GM18499 (cell line): ENCODE data around the gene STUM.
"Not testable (repeated sequence)": the region's sequence is repeated elsewhere in the genome, so short reads cannot be mapped to it uniquely, and the experiment has no call there.

Source experiments
- ATAC-seq: cut with Tn5 transposase; IDR thresholded peaks from one replicate; pipeline ENCODE4 v1.9.1; 2021; ENCODE audit warnings: moderate number of reproducible peaks; ENCODE audit not compliant: insufficient read depth, unreplicated experiment

Gene STUM

DNA sequence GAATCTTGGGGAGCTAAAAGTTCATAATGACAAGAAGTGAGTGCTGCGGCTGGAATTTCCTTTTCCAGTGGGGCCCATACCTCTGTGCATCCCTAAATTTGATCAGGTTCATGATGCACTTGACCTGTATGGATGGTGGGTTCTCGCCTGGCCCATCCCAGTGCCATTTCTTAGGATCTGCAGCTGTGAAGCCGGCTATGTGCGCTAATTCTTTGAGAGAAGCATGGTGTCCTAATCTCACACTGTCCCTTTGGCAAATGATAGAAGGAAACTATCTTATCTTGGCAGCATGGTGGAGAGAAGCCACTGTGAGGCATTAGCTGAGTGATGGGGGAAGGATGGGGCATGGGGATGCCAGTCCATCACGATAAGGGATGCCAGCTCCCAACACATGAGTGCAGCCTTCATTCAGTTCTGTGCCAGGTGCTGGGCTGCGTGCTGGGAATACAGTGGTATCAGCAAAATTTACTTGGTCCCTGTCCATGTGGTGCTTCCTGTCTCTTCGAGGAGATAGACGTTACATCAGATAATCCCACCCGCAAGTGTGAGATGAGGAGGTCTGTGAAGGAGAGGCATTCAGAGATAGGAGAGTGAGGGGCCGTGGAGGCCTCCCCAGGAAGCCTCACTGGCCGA lies 30.5 kb downstream of the STUM start:
- no peak for ATAC-seq

DNA sequence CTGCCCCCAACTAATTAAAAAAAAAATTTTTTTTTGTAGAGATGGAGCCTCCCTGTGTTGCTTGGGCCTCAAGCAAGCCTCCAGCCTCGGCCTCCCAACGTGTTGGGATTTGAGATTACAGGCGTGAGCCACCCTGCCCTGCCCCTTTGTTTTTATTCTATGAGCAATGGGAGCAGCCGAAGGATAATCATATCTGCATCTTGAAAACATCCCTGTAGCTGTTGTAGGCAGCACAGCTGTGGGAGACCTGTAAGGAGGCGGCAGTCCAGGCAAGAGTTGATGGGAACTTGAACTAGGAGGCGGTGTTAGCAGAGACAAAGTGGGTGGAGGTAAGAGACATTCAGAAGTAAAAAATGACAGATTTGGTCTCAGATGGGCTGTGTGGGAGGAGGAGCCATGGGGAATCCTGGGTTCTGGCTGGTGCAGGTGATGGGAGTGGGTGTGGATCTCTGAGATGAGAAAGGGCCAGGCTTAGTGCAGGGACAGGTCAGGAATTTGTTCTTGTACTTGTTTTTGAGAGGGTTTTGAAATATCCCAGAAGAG lies 31.3 kb downstream of the STUM start:
- no peak for ATAC-seq

DNA sequence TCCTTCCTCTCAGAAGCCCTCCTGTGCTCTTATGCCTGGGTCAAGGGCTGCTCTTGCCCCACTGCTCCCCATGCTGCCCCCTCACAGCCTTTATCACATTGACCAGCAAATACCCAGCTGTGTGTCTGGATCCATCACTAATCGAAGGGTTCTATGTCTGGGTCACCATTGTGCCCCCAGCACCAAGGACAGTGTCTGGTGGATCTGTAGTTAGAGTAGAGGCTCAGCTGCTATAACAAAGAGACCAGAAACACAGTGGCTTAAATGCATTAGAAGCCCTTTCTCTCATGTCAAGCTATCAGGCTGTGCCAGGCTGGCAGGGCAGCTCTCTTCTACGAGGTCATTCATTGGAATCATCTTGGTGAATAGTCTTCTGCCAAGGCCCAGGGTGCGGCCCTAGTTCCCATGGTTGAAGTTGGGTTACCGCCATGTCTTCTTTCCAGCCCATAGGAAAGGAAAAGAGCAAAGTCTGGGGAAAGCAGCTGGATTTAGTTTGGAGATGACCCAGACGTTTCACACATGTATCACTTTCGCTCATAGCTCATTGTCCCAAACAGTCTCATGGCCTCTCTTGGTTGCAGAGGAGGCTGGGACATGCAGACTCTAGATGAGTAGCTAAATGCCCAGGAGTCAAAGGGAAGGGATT lies 32.2 kb downstream of the STUM start:
- no peak for ATAC-seq

DNA sequence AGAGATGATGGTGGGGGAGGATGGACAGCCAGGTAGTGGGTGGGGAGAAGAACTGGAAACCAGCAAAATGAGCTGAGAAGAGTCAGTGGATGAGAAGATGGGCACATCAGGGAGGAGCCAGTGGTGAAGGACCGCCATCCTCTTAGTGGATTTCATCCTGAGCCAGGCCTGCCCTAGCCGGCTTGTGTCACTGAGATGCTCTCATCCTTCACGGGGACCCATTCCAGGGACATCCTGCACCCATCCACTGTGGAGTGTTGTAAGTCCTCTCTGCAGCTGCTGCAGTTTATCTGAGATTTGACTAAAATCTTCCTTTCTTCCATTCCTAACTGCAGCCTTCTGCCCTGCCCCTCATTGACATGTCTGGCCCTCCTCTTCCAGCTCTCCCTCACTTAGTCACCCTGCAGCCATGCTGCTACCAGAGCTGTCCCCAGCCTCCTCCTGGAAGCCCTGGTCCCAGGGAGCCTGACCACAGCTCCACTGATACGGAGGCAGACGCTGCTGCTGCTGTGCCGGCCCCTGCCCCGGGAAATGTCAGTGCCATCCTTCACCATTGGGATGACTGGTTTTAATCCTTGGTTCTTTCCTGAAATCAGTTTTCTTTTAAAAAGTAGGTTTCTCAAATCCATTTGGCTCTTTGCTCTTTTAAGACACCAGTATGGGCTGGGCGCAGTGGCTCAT lies 33.2 kb downstream of the STUM start:
- no peak for ATAC-seq

DNA sequence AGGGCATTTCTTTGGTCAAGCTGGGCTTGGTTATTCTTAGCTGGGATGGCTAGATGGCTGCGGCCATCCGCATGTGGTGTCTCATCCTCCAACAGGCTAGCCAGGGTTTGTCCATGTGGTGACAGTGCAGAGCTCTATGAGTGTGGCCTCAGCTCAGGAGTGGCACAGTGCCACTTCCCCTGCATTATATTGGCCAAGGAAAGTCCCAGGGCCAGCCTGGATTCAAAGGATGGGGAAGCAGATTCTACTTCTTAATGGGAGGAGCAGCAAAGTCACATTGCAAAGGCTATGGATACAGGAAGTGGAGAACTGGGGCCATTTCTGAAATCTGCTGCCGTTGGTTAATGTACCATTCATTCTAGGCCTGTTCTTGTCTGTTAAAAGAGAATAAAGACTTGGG lies 34.4 kb downstream of the STUM start:
- ATAC-seq, result no peak

DNA sequence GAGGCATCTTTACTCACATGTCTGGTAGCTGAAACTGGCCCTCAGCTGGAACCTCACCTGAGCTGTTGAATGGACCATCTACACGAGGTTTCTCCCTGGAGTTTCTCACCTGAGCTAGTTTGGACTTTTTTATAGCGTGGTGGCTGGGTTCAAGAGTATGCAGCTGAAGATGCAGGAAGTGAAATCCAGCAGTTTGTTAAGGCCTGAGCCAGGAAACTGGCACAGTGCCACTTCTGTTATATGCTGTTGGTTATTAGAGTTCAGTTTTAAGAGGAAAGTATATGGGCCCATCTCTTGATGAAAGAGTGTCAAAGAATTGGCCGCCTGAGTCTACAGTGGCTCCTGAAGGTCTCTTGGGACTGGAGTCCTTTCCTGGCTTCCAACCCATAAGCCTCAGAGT lies 35.6 kb downstream of the STUM start:
- ATAC-seq, result no peak

DNA sequence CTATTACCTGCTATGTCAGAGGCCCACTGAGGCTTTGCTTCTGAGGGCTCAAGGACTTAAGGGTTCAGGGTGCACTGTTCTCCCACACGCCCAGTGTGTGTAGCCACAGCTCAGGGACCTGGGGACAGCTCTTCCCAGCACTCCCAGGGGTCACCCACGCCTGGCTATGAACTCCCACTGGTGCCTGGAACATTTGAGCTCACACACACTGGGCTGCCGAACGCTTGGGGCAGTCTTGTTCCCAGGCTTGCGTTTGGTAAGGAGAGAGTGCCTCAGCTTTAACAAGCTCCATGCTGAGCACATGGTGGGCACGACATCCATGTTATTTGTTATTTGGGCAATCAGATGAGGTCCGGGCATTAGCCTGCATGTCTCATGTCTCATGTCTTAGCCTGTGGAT lies 37.6 kb downstream of the STUM start:
- ATAC-seq, result no peak

DNA sequence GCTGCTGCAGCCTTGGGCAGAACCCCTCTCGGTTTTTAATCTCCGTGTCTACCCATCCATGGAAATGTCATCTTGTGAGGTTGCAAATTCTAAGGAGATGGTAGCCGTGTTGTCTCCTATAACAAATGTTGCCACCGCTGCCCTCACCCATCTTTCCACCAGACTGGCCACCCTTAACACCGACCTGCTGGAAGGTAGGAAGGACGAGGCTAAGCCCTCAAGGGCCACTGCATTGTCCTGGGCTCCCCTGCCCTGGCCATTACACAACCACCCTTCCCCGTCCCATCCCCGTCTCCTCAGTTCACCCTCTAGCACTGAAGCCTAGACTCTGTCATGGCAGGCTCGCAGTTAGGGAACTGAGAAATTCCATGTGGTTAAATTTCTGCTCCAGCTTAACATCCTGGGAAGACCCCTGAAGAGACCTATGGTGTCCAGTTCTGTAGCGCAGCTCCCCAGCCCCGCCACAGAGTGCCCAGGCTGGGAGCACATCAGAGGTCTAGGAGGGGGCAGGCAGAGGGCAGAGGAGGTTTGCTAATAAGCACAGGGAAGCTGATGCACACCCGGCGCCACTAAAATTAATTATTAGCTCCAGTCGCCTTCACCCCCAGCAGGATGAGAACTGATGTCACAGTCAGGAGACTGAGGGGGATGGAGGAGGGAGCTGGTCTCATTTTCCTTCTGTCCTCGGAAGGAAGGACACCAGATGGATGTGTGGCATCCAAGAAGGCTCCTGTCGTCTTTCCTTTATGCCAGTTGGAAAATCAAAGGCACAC lies 38.3 kb downstream of the STUM start:
- ATAC-seq, result no peak

DNA sequence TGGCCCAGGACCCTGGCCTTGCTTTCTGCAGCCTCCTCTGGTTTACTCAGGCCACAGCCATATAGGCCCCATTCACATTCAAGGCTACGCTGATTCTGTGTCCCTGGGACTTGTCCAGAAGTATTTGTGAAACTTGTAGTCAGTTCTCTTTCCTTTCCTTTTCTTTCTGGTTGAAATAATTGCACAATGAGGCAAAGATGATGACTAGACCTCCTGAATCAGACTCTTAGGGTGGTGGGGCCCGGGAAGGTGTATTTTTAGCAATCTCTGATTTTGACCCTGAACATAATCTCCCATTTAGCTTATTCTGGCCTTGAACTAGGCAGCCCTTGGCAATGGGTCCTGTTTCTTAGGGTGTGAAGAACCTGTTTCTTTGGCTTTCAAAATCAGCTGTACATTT lies 39.9 kb downstream of the STUM start:
- no peak for ATAC-seq

DNA sequence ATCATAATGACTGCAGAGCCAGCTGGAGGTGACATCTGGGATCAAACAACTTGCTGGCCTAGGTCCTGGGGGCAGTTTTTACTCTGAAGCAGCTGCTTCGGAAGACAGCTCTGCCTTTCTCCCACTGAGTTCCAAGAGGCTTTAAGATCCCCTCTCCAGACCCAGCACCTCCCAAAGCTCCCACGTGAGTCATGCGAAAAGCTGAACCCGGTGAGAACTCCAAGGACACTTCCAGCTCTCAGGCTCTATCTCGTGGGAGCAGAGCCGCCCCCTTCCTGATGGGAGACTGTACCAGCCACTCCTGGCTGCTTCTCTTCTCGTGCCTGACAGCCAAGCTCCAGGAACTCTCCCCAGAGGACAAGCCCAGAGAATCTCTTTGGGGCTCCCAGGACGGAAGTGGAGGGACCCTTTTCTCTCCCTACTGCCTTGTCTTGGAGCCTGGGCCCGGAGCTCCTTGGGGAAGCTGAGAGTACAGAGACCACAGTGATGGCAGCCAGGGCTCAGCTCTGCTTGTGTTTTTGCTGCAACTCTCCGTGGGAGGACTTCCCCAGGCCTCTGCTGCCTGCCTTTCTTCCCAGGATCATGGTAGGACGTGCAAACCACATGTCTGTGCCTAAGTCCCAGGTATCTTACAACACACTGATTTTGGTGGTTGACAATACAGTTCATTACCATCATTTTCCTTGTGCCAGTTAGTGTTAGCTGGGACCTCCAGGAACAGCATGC lies 40.6 kb downstream of the STUM start:
- no peak for ATAC-seq

DNA sequence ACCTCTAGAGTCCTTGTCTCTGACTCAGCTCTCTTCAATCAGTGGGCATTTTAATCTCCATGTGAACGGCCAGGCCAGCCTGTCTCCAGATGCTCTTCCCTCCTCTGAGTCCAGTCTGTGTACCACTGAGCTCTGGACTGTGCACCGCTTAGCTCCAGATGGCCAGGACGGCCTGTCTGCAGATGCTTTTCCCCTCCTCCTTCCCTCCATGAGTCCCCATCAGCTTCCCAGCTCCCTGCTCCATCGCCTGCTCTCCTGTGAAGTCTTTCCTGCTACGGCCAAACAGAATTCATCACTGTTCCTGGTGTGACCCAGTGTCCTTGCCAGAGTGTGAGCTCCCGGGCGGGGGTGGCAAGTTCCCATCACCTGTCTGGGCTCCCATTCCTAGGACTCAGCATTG lies 42.0 kb downstream of the STUM start:
- ATAC-seq, result no peak

DNA sequence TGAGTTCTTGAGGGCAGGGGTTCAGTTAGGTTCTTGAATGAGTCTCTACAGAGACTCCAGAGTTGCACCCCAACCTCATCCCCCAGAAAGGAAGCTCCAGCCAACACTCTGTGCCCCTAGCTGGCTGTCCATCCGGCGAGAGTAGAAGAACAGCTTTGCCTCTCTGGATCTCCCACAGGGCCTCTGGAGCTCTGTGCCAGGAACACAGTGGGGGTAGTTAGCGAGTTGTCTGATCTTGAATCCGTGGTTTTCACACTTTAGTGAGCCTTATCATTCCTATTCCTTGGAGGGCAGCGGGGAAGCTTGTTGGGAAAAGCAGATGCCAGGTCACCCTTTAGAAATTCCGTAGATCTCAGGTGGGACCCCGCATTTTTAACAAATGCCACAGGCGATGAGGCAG lies 45.0 kb downstream of the STUM start:
- ATAC-seq, result no peak

DNA sequence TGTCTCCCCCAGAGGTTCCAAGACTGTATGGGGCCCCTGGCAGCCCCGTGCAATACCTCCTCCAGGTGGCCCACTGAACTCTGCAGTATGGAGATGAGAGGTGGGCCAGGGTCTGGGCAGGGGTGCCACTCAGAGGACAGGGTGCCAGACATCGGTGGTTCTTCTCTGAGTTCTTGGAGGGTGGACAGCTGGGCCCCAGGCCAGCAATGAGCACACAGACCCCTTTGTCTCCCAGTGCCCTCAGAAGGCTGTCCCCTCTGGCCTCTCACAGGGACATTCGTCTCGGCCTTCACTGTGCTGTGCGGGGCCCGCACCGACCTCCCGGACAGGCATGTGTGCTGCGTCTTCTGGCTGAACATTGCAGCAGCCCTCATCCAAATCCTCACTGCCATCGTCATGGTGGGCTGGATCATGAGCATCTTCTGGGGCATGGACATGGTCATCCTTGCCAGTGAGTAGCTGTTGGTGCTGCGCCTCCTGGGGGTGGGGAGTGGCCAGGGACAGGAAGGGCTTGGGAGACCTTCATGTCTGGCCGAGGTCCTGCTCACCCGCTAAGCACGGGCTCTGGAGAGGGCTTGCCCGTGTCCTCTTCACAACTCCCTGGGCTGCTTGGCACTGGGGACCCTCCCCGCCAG lies 48.1 kb downstream of the STUM start:
- ATAC-seq, result no peak

DNA sequence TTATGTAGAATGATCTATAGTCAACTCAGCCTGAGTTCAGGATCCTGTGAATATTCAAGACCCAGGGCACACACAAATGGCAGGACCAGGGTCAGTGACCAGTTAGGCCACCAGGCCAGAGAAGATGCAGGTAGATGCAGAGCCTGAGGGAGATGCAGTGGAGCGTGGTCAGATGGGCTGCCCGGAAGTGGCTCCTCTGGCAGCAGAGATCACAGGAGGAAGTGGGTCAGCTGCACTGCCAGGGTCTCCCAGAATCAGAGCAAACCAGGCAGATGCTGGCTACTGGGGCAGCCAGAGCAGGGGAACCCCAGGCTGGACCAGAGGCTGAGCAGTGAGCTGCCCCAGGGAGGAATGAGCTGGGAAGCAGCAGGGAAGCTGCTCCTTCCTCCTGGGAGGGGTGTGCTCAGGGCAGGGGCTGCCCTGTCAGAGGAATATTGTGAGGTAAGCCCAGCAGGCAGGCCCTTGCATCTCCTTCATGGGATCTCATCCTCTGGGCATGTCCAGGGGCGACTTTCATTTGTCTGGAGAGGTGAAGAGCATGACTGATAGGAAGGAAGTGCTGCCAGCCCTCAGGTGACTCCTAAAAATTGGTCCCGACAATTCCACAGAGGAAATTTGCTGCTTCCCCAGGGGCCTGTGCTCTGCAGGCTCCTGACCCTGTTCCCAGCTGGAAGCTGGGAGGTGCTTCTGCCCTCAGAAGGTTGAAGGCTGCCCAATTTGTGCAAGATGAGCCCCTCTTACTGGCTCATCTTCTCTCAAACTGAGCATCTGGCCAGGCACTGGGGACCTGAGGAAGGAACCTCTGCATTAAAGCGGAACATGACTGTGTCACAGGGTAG lies 49.3 kb downstream of the STUM start:
- no peak for ATAC-seq

DNA sequence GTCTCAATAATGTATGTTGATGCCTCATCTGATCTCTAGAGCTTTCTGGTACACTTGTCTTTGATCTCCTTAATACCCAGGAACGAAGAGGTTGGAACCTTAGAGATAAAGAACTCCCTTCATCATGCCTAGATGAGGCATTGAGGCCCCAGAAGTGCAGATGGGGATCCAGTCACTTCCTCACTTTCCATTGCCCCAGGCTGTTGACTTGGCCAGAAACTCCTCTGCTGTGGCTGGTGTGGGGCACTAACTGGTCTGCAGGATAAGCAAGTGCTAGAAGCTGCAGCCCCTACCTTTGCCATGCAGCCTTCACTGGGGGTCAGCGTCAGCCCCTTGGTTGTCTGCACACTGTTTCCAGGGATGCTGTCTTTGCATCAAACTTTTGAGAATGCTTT lies 49.9 kb downstream of the STUM start:
- ATAC-seq, result no peak

DNA sequence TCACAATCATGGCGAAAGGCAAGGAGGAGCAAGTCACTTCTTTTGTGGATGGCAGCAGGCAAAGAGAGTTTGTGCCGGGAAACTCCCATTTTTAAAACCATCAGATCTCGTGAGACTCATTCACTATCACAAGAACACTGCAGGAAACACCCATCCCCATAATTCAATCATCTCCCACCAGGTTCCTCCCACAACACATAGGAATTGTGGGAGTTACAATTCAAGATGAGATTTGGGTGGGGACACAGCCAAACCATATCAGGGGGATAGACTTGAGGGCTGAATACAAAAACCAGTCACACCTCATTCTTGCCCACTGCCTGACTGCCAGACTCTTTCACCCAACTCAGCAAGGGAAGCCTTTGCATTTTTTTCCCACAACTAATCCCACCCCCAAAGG lies 50.4 kb downstream of the STUM start:
- ATAC-seq, result not testable (repeated sequence)

DNA sequence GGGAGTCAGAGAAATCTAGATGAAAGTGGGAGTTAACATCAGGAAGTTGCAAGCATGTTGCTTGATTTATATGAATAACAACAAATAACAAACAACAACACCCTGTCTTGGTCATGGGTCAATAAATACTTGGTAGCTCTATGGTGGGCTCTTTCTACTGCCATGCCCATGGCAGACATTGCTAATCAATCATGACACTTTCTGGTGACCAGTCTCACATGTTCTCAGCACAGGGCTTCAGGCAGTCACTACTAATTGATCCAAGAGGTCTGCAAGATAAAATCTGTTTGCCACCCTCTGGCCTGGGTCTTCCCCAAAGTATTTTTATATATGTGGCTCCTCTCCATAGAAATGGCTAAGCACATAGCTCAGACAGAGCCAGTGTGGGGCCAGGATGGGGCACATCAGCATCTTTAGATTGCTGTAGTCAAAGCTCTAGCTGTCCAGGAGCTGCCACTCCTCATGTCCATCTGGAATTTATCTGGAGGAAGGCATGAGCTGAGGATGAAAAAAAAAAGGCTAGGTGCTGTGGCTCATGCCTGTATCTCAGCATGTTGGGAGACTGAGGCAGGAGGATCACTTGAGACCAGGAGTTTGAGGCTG lies 51.2 kb downstream of the STUM start:
- no peak for ATAC-seq

DNA sequence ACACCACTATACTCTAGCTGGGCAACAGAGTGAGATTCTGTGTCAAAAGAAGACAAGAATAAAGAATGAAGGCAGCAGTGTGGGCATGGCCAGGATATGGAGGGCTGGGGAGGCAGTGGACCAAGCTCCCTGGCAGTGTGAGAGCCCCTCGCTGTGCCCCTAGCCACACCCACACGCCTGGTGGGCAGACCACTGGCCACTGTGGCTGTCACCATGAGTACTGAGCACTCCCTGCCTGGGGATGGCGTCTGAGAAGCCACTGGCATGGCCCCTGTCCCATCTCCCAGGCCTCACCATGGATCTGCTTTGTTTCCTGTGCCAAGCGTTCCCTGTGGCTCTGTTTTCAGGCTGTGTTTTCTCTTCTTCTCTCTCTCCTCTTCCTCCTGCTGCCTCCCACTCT lies 51.7 kb downstream of the STUM start:
- no peak for ATAC-seq

DNA sequence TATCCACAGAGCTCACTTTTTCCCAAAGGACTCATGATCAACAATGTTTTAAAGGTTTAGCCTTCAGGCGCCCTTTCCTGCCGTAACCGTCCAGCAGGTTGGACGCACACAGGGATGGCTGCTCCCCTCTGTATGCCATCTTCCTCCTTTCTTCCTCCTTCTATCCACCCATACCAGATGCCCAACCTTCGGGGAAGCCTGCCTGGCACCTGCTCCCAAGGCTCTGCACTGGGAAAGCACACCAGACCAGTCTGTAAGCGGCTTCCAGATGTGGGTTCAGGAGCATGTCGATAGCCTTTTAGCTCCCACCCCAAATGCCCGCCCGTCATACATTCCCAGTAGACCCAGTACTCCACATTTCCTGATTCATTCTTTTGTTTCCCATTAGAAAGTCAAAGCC lies 52.9 kb downstream of the STUM start:
- ATAC-seq, result no peak
